ENCODE measurements around the gene CDRT4.

The CDRT4 gene

DNA sequence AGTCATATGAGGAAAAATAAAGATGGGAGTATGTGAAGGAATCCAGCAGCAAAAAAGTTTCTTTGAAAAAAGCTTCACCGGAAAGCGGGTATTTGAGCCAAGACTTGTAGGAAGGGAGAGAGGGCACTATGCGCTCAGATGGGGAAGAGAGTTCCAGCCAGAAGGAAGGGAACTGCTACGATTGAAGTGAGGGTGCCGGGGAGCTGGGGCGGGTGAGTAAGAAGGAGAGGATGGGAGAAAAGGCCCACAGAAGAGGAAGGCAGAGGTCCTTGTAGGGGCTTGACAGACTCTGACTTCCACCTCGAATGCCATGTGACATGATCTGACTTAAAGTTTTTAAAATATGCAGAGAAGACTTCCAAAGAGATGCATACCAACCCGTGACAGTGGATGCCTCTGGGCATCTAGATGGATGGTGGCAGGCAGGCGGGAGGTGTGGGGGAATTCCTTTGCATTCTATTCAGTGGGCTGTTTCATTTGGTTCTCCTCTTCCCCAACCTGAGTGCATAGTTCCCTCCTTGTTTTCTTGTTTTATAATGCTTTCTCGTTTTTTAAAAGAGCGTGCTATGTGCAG lies 44.9 kb downstream of the CDRT4 start:
- H3K27ac Mint-ChIP-seq, result no peak overlapping the region
- DNase-seq (no peak), ATAC-seq (replicated peaks) (no peak)
- no peak overlapping the region for H3K4me3 Mint-ChIP-seq
- H3K27me3 Mint-ChIP-seq, result peaks cover 9 to 10% of the 10 kb centered on the region in 2 donors
- no peaks in the 10 kb centered on the region for H3K9me3 Mint-ChIP-seq
- peaks cover 3% of the 10 kb centered on the region for H3K36me3 Mint-ChIP-seq (ENCODE audit: insufficient read depth)
- peaks cover 0 to 3% of the 10 kb centered on the region in 2 donors for H3K4me1 Mint-ChIP-seq (ENCODE audit: low read depth in 2 of 2)

DNA sequence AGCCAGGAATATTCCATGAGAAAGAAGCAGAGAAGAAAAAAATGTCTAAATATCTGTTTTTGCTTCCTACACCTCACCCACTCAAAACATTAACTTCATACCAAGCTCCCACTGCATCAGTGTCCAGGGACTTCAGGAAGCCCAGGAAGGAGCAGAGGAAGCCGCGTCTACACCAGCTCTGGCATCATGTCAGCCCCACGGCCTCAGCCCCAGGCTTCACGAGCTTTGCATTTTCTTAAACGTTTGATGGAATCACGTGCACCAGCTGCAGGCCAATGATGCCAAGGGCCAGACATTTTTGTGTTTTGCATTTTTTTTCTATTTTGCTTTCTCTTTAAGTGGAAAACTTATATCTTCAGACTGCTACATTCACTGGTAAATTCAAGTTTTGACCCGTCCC lies 48.6 kb downstream of the CDRT4 start:
- DNase-seq (no peak), ATAC-seq (replicated peaks) (no peak)
- H3K4me3 Mint-ChIP-seq, result no peak overlapping the region
- H3K4me1 Mint-ChIP-seq (ENCODE audit: low read depth in 2 of 2), result peaks cover 0 to 3% of the 10 kb centered on the region in 2 donors
- no peak overlapping the region for H3K27ac Mint-ChIP-seq
- peaks cover 9 to 10% of the 10 kb centered on the region in 2 donors for H3K27me3 Mint-ChIP-seq
- peaks cover 2% of the 10 kb centered on the region for H3K36me3 Mint-ChIP-seq (ENCODE audit: insufficient read depth)
- no peaks in the 10 kb centered on the region for H3K9me3 Mint-ChIP-seq

DNA sequence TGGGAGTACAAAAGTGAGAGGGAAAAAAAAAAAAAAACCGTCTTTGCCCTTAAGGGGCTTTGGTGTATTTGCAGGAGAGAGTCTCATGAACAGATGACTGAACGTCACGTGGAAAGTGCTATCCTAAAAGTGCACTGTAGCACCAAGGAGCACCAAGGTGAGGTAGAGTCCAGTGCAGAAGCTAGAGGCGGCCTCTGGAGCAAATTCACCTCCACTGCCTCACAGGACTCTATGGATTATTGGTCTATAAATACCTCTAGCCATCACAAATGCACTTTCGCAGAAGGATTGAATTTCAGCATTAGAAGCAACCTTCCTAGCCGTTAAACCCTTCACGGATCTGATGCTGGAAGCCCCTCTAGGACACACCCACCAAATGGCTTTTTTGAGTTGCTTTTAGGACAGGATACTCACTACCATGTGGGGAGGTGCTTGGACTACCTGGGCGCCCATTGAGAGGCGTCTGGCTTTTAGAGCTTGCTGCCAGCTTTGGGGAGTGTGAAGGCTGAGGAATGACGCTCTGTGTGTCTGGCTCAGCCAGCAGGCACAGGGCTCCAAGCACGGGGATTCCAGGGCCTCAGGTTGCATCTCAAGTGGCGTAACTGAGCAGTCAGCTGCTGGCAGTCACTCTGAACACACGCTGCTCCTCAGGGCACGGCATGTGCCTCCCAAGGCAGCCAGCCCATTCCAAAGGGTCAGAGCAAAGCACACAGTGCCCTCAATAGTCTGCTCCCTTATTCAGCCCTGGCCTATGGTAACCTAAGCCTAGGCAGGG lies 52.7 kb downstream of the CDRT4 start:
- peaks cover 0 to 3% of the 10 kb centered on the region in 2 donors for H3K4me1 Mint-ChIP-seq (ENCODE audit: low read depth in 2 of 2)
- H3K27ac Mint-ChIP-seq, result no peak overlapping the region
- peaks cover 2% of the 10 kb centered on the region for H3K36me3 Mint-ChIP-seq (ENCODE audit: insufficient read depth)
- H3K9me3 Mint-ChIP-seq, result no peaks in the 10 kb centered on the region
- no peak overlapping the region for H3K4me3 Mint-ChIP-seq
- DNase-seq, result no peak
- H3K27me3 Mint-ChIP-seq, result peaks cover 0 to 5% of the 10 kb centered on the region in 2 donors
- no peak for ATAC-seq (replicated peaks)

DNA sequence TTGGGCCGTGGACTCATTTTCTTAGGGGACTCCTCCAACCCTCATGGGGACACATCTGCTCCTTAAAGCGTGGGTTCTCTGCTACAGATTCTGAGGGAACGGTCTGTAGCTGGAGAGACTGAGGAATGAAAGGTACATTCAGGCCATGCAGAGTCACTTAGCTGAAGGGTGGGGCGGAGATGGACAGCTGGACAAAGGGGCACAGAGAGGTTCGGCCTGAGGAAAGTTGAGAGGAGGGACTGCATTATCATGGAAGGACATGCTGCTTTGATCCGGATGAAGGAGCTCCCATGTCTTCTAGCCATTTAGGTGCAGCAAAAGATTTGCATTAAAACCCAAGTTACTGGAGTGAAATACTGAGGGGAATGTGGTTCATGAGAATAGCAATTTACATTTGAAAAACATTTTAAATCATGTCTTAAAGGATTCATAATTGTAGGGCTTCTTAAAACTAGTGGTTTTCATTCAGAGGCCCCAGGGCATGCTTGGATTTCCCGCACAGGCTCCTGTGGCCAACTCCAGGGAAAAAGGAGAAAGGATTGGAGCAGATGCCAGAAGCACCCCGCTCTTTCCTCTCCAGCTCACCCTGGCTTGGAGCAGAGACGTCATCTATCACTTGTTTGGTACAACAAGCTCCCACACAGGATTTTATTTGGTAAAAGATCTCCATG lies 54.2 kb downstream of the CDRT4 start:
- H3K9me3 Mint-ChIP-seq, result no peaks in the 10 kb centered on the region
- peaks cover 0 to 3% of the 10 kb centered on the region in 2 donors for H3K4me1 Mint-ChIP-seq (ENCODE audit: low read depth in 2 of 2)
- no peak for DNase-seq
- peaks cover 2% of the 10 kb centered on the region for H3K36me3 Mint-ChIP-seq (ENCODE audit: insufficient read depth)
- no peak for ATAC-seq (replicated peaks)
- H3K27ac Mint-ChIP-seq, result no peak overlapping the region
- H3K27me3 Mint-ChIP-seq, result no peaks in the 10 kb centered on the region
- no peak overlapping the region for H3K4me3 Mint-ChIP-seq

DNA sequence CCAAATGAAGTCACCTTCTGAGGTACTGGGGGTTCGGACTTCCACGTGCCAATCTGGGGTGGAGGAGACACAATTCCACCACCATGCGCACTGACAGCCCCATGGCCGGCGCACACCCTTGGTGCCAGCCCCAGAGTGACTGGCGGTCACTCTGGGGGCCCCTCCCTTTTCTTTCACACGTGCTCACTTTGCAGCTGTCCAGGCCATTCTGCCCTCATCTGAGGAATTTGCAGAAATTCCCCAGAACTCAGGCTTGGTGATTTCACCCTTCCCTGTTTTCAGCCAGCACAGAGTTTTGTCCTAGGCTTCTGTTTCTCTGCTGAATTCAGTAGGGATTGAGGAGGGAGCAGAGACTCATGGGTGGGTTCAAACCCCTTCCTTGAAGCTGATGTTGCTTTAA lies 54.8 kb downstream of the CDRT4 start:
- Mint-ChIP-seq H3K27ac (no peak overlapping the region), H3K27me3 (no peaks in the 10 kb centered on the region), H3K4me3 (no peak overlapping the region), H3K9me3 (no peaks in the 10 kb centered on the region), H3K4me1 (ENCODE audit: low read depth in 2 of 2) (no peaks in the 10 kb centered on the region), H3K36me3 (ENCODE audit: insufficient read depth) (peaks cover 2% of the 10 kb centered on the region)
- ATAC-seq (replicated peaks) (no peak), DNase-seq (no peak)

DNA sequence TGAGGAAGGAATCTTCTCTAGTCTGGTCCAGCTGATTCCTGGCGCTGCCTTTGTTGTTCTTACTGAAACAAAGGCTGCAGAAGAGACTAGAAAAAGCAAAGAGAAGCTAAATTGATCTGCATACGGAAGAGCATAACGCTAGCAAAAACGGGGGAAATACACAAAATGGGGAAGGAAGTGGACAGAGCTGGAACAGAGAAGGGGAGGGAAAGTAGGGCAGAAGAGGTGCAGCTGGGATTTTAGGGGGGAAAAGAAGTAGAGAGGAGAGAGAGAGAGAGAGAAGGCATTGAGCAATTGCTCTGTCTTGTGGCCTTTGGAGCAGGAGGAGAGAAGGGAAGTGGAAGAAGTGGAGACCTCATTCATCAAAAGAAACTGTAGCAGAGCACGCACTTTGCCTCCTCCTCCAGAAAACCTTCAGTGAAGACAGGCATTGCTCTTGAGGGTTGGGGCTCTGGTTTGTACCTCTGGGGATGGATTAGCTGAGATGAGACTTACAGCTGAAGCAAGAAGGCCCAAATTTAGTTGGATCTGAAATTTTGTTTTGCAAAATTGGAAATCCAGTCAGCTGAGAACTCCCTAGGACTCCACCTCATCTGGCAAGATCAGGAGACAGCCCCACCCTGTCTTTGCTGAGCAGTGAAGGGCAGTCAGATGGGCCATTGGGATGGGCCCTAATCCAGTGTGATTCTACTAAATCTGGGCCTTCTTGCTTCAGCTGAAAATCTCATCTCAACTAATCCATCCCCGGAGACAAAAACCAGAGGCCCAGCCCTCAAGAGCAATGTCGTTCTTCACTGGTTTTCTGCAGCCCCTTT lies 55.8 kb downstream of the CDRT4 start:
- no peaks in the 10 kb centered on the region for H3K27me3 Mint-ChIP-seq
- no peak for DNase-seq
- no peak for ATAC-seq (replicated peaks)
- no peaks in the 10 kb centered on the region for H3K36me3 Mint-ChIP-seq (ENCODE audit: insufficient read depth)
- no peaks in the 10 kb centered on the region for H3K4me1 Mint-ChIP-seq (ENCODE audit: low read depth in 2 of 2)
- H3K9me3 Mint-ChIP-seq, result no peaks in the 10 kb centered on the region
- no peak overlapping the region for H3K27ac Mint-ChIP-seq
- H3K4me3 Mint-ChIP-seq, result no peak overlapping the region

DNA sequence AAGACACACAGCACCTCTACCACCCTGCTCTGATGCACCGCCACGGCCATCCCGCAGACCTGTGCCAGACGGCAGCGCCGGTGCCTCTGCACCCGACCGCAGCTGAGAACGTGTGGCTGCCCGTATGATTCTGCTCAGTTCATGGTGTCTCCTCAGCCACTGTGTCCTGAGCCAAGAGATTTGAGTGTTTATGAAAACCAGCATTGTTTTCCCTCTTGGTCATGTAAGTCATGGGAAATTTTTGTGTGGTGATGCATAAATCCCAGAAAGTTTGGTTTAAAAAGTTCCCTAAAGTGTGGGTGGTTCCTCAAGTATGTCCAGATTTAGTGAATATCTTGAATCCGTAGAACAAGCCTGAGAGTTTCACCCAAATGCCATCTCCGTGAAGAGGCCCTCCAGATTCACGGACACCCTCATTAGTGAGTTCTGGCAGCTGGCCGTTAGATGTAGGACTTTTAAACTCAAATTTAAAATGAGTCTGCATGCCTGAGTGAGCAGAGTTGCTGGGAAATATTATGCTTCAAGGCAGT lies 57.6 kb downstream of the CDRT4 start:
- Mint-ChIP-seq H3K9me3 (no peaks in the 10 kb centered on the region), H3K27ac (no peak overlapping the region), H3K4me1 (ENCODE audit: low read depth in 2 of 2) (no peaks in the 10 kb centered on the region), H3K27me3 (peaks cover 0 to under 1% of the 10 kb centered on the region in 2 donors), H3K4me3 (no peak overlapping the region), H3K36me3 (ENCODE audit: insufficient read depth) (no peaks in the 10 kb centered on the region)
- DNase-seq, result no peak
- no peak for ATAC-seq (replicated peaks)

DNA sequence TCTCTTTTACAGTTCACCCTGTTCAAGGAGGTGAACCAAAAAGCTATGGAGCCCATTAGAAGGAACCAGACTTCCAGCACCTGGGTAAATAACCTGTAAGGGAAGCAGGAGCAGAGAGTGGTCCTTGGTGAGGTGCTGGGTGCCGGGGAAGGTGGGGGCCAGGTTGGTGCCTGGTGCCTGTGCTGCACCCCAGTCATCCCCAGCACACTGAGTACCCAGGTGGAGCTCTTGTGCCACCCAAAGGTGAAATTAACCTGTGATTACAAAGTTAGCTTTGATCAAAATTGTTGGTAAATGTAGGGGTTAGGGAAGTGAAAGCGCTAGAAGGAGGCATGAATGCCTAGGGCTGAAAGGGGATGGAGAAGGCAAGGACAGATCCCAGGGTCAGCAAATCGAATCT lies 58.6 kb downstream of the CDRT4 start:
- Mint-ChIP-seq H3K9me3 (no peaks in the 10 kb centered on the region), H3K27me3 (peaks cover 2 to 10% of the 10 kb centered on the region in 2 donors), H3K4me3 (no peak overlapping the region), H3K4me1 (ENCODE audit: low read depth in 2 of 2) (no peaks in the 10 kb centered on the region), H3K27ac (no peak overlapping the region), H3K36me3 (ENCODE audit: insufficient read depth) (no peaks in the 10 kb centered on the region)
- DNase-seq, result no peak
- ATAC-seq (replicated peaks), result no peak

DNA sequence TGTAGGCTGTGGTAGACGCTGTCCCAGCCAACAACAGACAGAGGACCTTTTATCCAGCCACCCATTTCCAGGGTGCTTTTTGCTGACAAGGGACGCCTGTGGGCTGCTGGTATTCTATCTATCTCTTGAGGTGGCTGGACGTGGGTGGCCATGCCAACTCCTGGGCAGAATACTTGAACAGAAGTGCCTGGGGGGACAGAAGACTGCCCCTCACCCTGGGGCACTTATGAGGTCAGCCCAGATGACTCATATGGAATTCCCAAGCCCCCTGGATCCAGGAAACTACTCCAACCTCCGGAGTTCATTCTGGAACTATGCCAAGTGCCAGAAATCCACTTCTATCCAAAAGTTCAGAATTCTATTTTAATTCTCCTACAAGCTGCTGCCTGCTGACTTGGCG lies 61.3 kb downstream of the CDRT4 start:
- Mint-ChIP-seq H3K27ac (no peak overlapping the region), H3K27me3 (peaks cover 15 to 35% of the 10 kb centered on the region in 2 donors), H3K36me3 (ENCODE audit: insufficient read depth) (no peaks in the 10 kb centered on the region), H3K4me3 (no peak overlapping the region), H3K9me3 (no peaks in the 10 kb centered on the region), H3K4me1 (ENCODE audit: low read depth in 2 of 2) (no peaks in the 10 kb centered on the region)
- ATAC-seq (replicated peaks), result no peak
- DNase-seq, result no peak

DNA sequence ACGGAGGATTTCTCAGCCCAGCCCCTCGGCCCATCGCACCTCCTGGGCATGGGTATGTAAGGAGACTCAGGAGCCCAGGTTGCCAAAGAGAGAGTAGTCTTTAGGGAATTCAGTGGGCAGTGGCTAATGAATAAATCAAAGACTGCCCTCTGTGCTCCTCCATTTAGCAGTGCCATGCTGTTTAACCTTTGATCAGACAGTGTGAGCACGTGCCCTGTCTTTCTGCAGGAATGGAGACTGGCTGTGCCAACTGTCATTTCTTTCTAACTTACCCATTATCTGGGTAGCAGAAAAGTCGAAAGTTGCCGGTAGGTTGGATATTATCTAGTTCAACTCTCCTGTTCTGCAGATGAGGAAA lies 62.4 kb downstream of the CDRT4 start:
- H3K4me3 Mint-ChIP-seq, result no peak overlapping the region
- DNase-seq (no peak), ATAC-seq (replicated peaks) (no peak)
- no peaks in the 10 kb centered on the region for H3K9me3 Mint-ChIP-seq
- no peak overlapping the region for H3K27ac Mint-ChIP-seq
- peaks cover 15 to 35% of the 10 kb centered on the region in 2 donors for H3K27me3 Mint-ChIP-seq
- no peaks in the 10 kb centered on the region for H3K4me1 Mint-ChIP-seq (ENCODE audit: low read depth in 2 of 2)
- H3K36me3 Mint-ChIP-seq (ENCODE audit: insufficient read depth), result no peaks in the 10 kb centered on the region

DNA sequence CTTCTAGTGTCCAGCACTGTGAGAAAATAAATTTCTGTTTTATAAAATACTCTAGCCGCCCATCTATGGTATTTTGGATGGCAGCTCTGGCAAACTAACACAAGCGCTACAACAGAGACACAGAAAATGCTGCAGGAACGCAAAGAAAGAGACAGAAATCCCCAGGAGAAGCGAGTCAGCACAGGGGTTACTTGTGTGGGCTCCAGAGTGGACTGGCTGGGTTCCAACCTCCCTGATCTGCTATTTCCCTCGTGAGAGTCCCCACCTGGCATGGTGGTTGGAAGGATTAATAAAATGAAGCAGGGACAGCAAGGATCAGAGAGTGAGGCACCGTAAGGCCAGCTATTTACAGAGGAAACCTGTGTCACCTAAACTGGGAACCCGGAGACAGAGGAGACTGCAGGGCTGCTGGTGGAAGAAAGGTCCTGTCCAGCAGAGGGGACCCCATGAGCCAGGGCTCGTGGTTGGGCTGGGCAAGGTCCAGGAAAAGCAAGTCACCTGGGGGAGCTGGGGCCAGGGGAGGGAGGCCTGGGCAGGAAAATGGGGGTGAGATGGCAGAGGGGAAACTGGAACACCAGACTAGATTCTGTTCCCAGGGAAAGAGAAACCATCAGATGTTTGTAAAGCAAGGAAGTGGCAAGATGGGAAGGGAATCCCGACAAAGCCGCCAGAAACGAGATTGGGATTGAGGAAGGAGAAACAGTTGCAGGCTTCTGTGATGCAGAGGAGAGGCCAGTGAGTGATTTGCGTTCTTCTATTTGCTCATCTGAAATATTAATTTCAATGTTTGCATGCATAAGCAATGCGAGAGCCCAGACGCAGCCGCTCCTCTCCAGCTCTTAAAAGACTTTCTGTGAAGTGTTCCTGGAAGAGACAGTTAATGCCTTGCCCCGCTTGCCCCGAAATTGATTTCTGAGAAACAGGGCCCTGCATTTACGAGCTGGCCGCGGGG lies 63.0 kb downstream of the CDRT4 start:
- no peak for ATAC-seq (replicated peaks)
- Mint-ChIP-seq H3K4me1 (ENCODE audit: low read depth in 2 of 2) (no peaks in the 10 kb centered on the region), H3K27me3 (peaks cover 15 to 35% of the 10 kb centered on the region in 2 donors), H3K27ac (no peak overlapping the region), H3K36me3 (ENCODE audit: insufficient read depth) (no peaks in the 10 kb centered on the region), H3K9me3 (no peaks in the 10 kb centered on the region), H3K4me3 (no peak overlapping the region)
- DNase-seq, result no peak

DNA sequence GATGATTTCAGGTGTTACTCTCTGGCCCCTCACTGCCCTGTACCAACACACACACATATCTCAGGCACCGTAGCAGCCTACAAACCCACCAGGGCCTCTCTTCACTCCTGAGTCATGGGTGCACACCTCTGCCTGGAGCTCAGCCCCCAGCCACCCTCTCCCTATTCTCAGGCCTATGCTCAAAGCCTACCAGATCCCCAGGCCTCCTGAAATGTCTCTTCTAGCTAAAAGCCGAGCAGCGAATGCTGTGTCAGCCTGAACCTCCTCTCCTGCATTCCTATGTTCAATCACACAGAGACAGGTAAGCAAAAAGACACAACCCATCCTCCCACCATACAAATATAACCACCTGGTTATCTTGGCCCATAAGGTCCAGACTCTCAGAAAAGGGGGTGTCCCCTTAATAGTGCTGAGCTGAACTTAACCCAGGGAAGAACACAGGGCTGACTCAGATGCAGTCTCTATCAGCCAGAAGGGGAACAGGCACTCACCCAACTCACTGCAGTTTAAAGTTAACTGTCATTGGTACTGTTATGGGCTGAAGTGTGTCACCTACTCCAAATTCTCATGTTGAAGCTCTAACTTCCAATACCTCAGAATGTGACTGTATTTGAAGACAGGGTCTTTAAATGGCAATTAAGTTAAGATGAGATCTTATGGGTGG lies 64.0 kb downstream of the CDRT4 start:
- H3K36me3 Mint-ChIP-seq (ENCODE audit: insufficient read depth), result no peaks in the 10 kb centered on the region
- ATAC-seq (replicated peaks) (no peak), DNase-seq (no peak)
- peaks cover 24 to 45% of the 10 kb centered on the region in 2 donors for H3K27me3 Mint-ChIP-seq
- no peak overlapping the region for H3K27ac Mint-ChIP-seq
- H3K4me1 Mint-ChIP-seq (ENCODE audit: low read depth in 2 of 2), result peaks cover 0 to 4% of the 10 kb centered on the region in 2 donors
- no peaks in the 10 kb centered on the region for H3K9me3 Mint-ChIP-seq
- H3K4me3 Mint-ChIP-seq, result no peak overlapping the region
